A673 (cell line): ENCODE data around the gene CCDC34.

Source experiments
- CTCF ChIP-seq: fragments of 300-800, 200-600 bp; sonication (generic); conservative IDR thresholded peaks from 2 replicates; pipeline ENCODE4 v1.5.1; 2017; ENCODE audit warnings: low read depth, mild to moderate bottlenecking, antibody characterized with exemption, low read length, moderate library complexity, mixed read lengths
- EZH2 ChIP-seq: fragments of 200-600 bp; sonication (generic); IDR thresholded peaks from 2 replicates; pipeline ENCODE4 v1.6.1; 2017; ENCODE audit warnings: borderline replicate concordance, low read depth, mild to moderate bottlenecking, mixed read lengths, antibody characterized with exemption, low read length; ENCODE audit not compliant: poor library complexity, severe bottlenecking

GRCh38 chr11:27348340-27348873, 14.6 kb downstream of the CCDC34 start:
- TF ChIP-seq CTCF (no peak), EZH2 (no peak)
